GM21717 (cell line): ENCODE results near the gene ADGRB3.
"Not testable (repeated sequence)": the region's sequence is repeated elsewhere in the genome, so short reads cannot be mapped to it uniquely, and the experiment has no call there.

ENCODE experiments used
- ATAC-seq: cut with Tn5 transposase; IDR thresholded peaks from one replicate; pipeline ENCODE4 v1.9.1; 2021; ENCODE audit warnings: mild to moderate bottlenecking, moderate library complexity; ENCODE audit not compliant: unreplicated experiment

The ADGRB3 gene

DNA sequence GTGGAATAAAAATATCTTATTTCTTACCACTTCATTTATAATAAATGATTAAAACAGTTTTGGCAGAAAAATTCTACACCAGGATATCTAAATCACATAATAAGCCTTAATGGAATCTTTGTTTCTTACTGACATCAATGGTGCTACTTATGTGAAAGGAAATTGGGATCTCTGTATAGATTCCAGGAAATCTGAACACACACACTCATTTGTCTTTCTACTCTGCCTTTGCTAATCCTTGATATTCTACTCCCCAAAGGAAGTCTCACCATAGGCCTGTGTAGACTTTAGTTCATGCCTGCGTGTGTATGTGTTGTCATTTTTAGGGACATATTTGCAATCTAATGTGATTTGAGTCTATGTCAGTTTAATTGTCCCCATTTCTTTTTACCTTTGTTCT, 7.9 kb downstream of the ADGRB3 start:
- ATAC-seq = no peak

DNA sequence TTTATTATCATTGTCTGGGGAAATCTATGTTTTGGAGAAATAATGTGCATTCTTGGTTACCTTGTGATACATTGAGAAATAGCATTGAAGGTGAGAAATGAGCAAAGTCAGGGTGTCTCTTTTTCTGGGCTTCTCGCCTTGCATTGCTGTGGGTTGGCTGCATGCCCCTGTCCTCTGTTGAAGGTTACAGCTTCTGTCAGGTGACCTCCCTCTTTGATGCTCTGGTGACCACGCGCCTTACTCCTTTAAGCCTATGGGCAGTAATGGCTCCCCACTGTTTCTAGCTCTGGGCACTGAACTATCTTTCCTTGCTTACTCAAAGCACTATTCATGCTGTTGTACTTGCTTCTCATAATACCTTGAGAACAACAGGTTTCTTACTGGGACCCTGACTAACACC, 14.6 kb downstream of the ADGRB3 start:
- no peak for ATAC-seq

DNA sequence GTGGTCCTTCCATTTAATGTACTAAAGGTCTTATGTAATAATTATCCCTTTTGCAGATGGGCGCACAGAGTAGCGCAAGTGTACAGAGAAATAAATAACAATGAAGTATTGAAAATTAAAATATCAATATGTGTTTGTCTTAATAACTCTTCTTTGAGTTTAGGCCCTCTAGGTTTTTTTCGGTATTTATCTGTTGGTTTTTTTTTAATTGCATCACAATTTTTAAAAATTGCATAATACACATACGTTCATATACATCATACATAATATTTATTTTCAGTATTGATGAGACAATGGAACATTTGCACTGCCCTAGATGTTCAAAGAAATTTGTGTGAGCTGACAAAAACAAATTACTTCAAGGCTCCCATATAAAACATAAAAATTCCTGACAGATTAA, 15.1 kb downstream of the ADGRB3 start:
- no peak for ATAC-seq

GRCh38 chr6:68651011-68651985, 16.2 kb downstream of the ADGRB3 start:
- no peak for ATAC-seq

- ATAC-seq = no peak
Observed at GRCh38 chr6:68652117-68652536, 17.0 kb downstream of the ADGRB3 start.

- no peak for ATAC-seq
Observed at GRCh38 chr6:68653074-68653705, 18.1 kb downstream of the ADGRB3 start.

GRCh38 chr6:68653706-68654089, 18.6 kb downstream of the ADGRB3 start:
- no peak for ATAC-seq

GRCh38 chr6:68654134-68654533, 19.1 kb downstream of the ADGRB3 start:
- ATAC-seq = no peak

GRCh38 chr6:68655028-68655427, 19.9 kb downstream of the ADGRB3 start:
- ATAC-seq = no peak

DNA sequence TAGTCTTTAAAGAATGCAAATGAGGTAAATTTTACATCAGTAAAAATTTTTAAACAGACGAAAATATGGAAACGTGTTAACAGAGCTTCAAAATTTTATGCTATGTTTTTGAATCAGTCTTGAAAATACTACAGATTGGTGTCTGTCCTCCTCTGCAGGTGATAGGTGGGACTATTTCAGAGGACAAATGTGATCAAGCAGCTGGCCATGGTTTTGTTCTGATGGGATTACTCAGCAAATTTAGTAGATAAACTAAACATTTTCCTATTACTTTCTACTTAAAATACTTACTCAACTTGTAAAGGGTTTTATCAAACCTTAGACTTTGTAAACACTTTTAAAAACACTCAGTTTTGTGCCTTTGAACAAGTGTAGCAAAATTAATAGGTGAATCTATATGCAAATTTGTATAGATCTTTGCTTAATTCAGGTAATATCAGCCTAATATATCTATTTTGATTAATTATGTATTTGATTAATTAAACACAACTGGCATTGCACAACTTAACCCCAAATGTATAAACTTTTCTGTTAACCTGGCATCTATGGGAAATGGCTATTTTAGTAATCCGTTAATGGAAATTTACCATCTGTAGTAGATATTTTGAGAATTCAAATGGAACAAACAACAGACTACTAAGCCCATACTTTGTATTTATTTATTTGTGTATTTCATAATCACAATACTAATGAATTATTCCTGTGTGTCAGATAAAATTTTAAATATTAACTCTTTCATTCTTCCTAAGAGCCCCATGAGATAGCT, 22.5 kb downstream of the ADGRB3 start:
- ATAC-seq = no peak

GRCh38 chr6:68658338-68658737, 23.3 kb downstream of the ADGRB3 start:
- no peak for ATAC-seq

DNA sequence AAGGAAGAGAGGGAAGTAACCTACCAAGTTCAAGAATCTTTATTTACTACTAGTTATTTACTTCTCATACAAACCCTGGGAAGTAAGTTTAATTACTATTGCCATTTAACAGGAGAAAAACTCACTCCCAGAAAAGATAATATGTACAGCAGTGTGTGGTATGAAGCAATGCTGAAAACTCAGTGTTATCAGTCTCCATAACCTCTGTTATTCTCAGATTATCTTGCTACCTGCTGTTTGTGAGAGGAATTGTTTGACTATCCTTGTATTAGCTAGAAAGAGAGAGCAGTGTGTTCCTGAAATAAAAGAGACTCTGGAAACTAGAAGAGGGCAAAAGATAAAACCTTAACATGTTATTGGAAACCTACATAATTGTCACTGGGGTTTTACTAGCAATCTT, 38.2 kb downstream of the ADGRB3 start:
- no peak for ATAC-seq

DNA sequence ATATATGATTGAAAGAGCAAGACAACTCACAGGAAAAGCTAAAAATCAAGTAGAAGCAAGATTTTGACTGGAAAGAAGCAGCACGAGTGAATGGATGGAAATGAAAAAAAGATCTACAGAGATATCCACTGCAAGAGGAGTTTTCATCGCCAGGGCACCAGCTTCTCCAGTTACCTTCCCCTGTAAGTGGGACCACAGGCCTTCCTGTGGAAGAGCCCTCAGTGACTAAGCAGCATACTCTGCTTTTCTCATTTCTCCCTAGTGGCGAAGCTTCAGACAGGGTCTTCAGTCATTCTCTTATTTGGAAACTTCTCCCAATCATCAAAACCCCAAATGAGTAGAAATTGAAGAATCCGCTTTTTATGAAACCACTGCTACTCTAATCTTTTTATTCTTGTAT, 40.5 kb downstream of the ADGRB3 start:
- no peak for ATAC-seq

DNA sequence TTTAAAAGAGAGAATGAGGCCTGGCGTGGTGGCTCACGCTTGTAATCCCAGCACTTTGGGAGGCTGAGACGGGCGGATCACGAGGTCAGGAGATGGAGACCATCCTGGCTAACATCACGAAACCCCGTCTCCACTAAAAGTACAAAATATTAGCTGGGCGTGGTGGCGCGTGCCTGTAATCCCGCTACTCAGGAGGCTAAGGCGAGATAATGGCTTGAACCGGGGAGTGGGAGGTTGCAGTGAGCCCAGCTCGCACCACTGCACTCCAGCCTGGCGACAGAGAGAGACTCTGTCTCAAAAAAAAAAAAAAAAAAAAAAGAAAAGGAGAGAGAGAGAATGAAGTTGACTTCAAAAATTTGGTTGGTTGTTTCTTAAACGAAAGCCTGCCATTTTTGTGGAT, 41.0 kb downstream of the ADGRB3 start:
- ATAC-seq = not testable (repeated sequence)

GRCh38 chr6:68677058-68677457, 42.0 kb downstream of the ADGRB3 start:
- ATAC-seq = no peak

DNA sequence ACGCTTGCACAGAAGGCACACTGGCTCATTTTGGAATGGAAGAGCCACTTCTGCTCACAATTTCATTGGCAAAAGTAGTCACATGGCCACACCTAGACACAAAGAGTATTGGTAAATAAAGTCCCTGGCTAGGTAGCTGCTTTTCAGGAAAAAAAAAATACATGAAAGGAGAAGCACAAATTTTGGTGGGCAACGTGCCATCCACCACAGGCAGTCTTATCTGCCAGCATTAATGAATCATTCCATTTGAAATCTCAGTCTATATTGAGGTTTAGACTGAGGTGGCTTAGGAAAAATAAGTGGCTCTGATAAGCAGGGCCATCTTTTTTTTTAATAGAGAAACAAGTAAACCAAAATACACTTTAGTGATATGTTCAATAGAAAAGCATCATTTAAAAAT, 44.3 kb downstream of the ADGRB3 start:
- ATAC-seq = no peak

DNA sequence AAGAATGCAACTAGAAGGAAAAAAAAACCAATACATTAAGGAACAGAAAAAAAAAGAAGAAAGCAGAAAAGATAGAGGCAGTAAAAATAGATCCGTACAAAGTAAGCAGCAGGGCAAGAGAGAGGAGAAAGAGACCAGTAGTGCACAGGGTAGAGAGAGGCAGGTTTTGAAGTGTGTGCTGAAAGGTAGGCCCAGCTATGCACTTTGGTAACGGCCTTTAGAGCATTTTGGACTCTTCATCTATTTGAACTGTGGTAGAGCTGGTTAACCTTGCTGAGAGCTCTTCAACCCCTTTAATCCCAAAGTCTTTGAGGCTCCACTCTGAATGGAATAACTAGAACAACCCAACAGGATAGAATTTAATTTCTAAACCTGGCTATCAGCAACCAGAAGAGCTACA, 45.2 kb downstream of the ADGRB3 start:
- no peak for ATAC-seq

DNA sequence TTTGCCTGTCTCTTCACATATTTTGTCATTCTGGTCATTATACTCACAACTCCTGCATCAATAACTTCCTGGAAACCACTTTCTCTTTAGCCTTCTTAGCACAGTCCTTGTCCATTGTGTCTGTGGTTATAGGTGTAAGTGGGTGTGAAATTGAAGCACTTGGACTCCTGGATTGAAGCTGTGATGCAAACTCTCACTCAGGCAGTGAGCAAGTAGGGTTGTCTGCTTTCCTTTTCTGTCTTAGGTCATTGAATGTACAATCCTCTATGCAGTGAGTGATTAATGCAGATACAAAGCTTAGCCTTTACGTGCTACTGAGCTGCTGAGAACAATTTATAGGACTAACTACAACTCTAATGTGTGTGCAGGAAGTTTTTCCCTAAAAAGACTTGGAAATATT, 54.8 kb downstream of the ADGRB3 start:
- ATAC-seq = no peak

- no peak for ATAC-seq
Observed at GRCh38 chr6:68691120-68691519, 56.0 kb downstream of the ADGRB3 start.

DNA sequence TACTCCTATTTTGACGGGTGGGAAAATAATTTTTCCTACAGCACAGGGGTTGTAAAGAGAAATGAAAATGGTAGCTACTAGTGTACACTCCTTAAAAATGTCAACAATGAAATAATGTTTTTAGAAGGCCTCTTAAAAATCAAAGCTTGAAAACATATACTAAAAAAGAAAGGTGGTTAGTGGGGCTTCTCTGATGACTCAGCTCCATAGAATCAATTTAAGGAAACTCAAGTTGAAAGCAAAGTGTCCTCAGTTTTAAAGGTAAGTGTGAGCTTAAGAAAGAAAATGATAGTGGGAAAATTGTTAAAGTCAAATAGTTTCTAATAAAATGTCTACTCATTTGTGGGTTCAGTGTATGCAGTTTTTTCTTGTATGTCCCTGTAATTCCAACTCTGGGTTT, 58.2 kb downstream of the ADGRB3 start:
- no peak for ATAC-seq

DNA sequence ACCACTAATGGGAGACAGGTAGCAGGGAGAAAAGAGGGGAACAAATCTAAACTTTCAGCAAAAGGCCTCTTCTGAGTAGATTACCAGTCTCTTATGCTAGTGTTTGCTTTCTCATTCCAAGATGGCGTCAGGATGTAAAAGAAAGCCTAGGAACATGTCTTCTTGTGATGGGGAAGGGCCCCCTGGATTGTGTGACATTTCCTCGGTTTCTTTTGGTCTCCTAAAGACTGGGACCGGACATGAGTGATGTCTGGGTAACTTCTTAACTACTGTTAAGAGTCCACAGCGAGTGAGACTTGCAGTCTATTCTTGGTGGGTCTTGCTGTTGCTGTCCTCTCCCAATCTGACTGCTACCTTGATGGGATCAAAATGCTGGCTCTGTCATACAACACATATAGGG, 60.3 kb downstream of the ADGRB3 start:
- no peak for ATAC-seq

- no peak for ATAC-seq
Observed at GRCh38 chr6:68695838-68696237, 60.8 kb downstream of the ADGRB3 start.
